Non-pigmented ciliary epithelial cell (primary cell): ENCODE measurements around the gene MRPL32.

Source experiments
- DNase-seq: peaks from one replicate; pipeline ENCODE4 v3.0.0-alpha.2; 2010; ENCODE audit warnings: low read depth

Gene MRPL32

DNA sequence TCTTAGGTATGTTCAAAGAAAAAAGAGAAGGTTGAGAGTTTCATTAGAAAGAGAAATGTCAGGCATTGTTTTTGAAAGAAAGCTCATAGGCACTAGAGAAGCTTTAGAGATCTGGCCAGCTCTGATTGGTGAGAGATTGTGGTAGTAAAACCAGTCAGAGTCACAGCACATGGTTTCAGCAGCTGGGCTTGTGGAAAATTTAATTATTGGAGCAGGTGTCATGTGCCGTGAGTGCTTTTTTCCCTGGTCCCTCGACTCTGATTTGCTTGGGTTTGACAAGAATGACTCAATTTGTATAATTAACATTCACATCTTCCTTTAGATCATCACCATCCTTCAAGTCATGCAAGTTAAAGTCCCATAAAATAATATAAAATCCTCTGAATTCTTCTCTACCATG, 35.2 kb downstream of the MRPL32 start:
- no peak for DNase-seq

DNA sequence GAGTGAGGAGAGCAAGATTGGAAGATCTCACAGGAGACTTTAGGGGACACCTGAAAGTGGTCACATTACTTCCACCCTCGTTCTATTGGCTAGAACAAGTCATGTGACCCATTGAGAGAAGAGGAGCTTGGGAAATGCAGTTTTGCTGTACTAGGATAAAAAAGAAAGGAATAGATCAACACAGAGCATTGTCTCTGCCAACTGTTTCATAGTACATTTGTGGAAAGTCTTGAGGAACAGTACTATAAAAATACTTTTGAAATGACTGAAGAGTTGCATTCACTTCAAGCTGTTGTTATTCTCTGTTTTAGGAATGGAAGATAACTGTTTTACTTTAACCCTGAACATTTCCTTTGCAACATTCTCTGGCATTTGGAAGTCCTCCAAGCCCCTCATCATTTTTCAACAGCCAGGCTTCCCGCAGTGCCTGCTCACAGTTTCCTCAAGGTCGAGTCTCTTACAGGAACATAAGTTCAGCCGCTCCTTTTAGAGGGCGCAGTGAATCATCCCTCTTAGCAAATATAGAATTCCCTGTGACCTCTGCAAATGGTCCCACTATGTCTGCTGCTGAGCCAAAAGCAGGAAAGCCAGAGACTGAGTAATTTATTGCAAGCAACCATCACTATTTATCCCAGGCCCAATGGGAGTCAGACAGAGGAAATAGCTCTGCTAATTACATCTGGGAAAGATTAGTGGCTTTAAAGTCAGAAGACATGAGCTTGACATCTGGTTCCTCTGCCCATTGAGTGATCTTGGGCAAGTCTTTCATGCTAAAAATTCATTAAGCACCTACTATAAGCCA, 40.7 kb downstream of the MRPL32 start:
- peak; percentile 93 for DNase-seq

DNA sequence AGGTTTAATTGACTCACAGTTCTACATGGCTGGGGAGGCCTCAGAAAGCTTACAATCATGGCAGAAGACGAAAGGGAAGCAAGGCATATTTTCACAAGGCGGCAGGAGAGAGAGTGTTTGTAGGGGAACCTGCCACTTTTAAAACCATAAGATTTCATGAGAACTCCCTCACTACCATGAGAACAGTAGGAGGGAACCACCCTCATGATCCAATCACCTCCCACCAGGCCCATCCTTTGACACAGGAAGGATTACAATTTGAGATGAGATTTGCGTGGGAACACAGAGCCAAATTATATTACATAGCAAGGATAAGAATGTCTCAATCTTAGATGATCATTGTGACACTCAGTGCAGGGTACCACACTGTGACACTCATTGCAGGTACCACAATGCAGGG, 44.2 kb downstream of the MRPL32 start:
- no peak for DNase-seq

DNA sequence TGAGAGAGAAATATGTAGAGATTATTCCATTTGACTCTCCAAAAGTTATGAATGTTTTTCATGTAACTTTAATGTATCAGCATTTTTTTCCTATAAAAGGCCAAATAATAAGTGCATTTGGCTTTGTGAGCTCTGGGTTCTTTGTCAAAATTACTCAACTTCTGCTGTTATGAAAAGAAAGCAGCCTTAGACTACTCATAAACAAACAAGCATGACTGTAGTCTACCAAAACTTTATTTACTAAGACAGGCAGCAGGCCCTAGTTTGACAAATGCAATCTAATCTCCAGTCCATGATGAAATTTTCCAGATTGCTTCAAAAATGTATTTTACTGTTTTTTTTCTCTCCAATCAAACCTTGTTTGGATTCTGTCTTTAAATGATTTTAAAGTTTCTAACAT, 46.3 kb downstream of the MRPL32 start:
- DNase-seq, result no peak

DNA sequence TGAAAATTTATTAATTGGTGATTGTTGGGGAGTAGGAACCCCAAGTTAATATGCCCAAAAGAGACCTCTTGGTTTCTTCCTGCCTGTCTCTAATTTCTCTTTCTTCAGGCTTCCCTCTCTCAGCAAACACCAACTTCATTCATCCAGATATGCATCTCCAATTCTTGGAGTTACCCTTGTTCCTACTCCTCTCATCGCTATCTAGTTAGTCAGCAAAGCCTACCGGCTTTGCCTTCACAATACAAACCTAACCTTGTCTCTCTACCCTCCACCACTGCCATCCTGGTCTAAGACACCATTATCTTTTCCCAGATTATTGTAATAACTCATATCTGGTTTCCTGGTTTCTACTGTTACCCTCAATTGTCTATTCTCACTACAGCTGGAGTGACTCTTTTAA, 47.9 kb downstream of the MRPL32 start:
- DNase-seq, result no peak

DNA sequence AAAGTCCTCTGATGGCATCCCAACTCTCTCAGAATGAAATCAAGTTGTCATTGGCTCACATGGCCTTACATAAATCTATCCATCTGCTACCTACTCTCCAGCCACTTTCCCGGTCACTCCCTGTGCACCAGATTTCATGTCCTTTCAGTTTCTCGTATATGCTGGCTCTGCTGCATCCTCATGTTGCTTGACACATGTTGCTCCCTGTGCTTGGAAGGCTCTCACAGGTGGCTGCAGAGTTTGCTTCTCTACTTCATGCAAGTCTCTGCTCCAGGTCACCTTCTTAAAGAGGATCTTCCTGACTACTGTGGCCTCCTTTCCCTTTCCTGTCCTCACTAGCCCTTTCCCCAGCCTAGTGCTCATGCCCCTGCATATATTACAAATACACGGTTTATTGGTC, 48.3 kb downstream of the MRPL32 start:
- DNase-seq, result no peak

DNA sequence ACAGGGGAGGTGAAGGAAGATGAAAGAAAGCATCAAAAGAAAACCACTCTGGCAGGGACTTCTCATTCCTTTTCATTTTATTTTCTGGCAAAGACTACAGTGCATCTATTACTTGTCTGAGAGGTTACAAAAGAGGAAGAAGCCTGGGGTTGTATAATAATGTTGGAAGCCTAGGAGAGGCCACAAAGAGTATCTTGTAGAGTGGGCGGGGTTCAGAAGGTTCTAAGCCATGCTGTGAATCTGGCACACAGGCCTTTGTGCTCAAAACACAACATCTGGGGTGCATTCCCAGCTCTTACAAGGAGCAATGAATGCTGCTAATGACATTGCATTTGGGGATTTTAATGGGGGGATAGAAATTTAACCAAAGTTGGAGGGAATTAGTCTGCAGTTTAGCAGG, 49.4 kb downstream of the MRPL32 start:
- DNase-seq, result no peak

DNA sequence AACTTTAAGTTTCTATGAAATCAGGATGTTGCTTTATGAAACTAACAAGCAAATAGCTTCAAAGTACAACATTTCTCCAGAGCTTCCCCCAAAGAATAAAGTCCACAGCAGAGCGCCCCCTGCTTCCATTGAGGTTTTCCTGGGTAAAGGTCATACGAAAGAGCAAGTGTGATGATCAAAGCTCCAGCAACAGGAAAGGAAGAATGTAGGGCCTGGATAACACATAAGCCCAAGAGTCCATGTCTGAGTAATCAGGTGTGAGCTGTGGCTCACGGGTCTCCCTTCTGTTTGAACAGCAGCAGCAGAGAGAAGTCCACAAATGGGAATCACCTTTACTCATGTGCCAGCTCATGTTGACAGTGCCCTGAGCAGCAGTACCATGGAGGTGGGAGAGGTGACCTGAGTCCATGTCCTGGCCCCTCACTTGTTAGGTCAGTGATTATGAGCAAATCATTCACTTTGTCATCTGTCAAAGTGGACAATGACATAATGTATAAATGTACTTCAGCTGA, 50.5 kb downstream of the MRPL32 start:
- no peak for DNase-seq

DNA sequence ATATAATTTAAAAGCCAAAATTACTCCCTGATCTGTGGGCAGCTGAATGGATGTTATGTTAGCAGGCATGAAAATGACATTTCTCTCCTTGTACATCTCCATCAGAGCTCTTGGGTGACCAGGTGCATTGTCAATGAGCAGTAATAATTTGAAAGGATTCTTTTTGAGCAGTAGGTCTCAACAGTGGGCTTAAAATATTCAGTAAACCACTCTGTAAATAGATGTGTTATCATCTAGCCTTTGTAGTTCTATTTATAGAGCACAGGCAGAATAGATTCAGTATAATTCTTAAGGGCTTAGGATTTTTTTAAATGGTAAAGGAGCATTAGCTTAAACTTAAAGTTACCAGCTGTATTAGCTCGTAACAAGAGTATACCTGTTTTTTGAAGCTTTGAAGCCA, 52.0 kb downstream of the MRPL32 start:
- DNase-seq, result no peak

DNA sequence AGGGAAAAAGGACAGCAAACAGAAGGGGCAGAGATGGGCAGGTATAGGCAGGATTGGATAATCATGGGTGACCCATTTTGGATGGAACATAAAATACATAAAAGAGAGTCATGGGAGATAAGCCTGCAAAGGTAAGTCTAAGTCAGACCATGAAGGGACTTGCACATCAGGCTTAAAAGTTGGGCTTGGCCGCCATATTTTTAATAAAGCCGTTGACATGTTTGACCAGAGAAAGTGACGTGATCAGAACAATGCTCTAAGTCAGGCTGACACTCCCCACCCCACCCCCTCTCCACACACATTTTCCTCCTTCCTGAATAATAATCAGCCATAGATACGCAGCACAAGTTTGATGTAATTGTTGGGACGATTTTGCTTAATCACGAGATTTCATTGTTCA, 54.0 kb downstream of the MRPL32 start:
- DNase-seq, result no peak

DNA sequence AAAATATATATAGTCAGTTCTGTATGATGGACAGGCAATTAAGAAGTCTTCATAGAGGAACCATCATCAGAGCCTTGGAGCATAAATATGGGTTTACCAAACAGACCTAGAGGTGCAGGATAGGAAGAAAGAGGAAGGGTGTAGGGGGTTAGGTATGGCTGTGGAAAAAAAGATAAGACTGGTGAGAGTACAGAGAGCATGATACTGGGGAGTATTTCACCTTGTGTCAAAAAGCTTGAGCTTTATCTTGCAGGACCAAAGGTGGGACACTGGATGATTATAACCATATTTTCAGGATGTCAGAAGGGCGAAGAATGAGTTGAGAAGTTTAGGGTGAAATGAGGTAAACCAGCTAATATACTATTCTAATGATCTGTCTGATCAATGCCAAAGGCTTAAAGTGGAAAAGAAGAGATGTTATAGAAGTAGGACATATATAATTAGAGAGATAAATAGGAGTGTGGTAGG, 54.6 kb downstream of the MRPL32 start:
- DNase-seq, result no peak
